Activated naive CD8-positive, alpha-beta T cell (primary cell): ENCODE measurements around the gene CLEC3B.
A peak's percentile ranks its signal among the peaks of the same experiment; 100 is the strongest.
"Not testable (repeated sequence)": the region's sequence is repeated elsewhere in the genome, so short reads cannot be mapped to it uniquely, and the experiment has no call there.

ENCODE experiments used
- H3K27ac Mint-ChIP-seq: one replicate; pipeline ENCODE4 v1.8.0; 2021; ENCODE audit warnings: mixed read lengths
- H3K27me3 Mint-ChIP-seq: one replicate; pipeline ENCODE4 v1.8.0; 2021; ENCODE audit warnings: mixed read lengths
- H3K36me3 Mint-ChIP-seq: one replicate; pipeline ENCODE4 v1.8.0; 2021; ENCODE audit warnings: mixed read lengths
- H3K4me1 Mint-ChIP-seq: one replicate; pipeline ENCODE4 v1.8.0; 2021; ENCODE audit warnings: low read depth, mixed read lengths
- H3K4me3 Mint-ChIP-seq: one replicate; pipeline ENCODE4 v1.8.0; 2021; ENCODE audit warnings: mild to moderate bottlenecking, mixed read lengths
- H3K9me3 Mint-ChIP-seq: one replicate; pipeline ENCODE4 v1.8.0; 2021; ENCODE audit warnings: low read depth, mixed read lengths

The CLEC3B gene

DNA sequence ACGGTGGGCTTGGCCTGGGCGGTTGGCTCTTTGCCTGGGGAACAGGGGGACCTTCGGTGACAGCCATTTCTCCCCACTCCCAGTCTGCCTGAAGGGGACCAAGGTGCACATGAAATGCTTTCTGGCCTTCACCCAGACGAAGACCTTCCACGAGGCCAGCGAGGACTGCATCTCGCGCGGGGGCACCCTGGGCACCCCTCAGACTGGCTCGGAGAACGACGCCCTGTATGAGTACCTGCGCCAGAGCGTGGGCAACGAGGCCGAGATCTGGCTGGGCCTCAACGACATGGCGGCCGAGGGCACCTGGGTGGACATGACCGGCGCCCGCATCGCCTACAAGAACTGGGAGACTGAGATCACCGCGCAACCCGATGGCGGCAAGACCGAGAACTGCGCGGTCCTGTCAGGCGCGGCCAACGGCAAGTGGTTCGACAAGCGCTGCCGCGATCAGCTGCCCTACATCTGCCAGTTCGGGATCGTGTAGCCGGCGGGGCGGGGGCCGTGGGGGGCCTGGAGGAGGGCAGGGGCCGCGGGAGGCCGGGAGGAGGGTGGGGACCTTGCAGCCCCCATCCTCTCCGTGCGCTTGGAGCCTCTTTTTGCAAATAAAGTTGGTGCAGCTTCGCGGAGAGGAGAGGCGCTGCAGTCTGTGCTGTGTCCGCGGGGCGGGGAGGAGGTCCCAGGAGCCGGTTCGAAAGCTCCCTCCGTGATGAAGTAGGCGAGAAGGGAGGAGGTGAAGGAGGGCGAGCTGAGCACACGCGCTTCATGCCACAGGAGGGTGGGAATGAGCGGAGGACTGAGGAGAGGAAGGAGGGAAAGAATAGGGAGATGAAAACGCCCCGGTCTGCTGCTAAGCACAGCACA is 9.6 kb downstream of the CLEC3B start:
- Mint-ChIP-seq H3K36me3 (no peaks in the 10 kb centered on the region), H3K27ac (no peak overlapping the region), H3K4me3 (peak overlapping the region; percentile 86), H3K27me3 (peaks cover 18% of the 10 kb centered on the region), H3K9me3 (no peaks in the 10 kb centered on the region), H3K4me1 (peaks cover 37% of the 10 kb centered on the region)

DNA sequence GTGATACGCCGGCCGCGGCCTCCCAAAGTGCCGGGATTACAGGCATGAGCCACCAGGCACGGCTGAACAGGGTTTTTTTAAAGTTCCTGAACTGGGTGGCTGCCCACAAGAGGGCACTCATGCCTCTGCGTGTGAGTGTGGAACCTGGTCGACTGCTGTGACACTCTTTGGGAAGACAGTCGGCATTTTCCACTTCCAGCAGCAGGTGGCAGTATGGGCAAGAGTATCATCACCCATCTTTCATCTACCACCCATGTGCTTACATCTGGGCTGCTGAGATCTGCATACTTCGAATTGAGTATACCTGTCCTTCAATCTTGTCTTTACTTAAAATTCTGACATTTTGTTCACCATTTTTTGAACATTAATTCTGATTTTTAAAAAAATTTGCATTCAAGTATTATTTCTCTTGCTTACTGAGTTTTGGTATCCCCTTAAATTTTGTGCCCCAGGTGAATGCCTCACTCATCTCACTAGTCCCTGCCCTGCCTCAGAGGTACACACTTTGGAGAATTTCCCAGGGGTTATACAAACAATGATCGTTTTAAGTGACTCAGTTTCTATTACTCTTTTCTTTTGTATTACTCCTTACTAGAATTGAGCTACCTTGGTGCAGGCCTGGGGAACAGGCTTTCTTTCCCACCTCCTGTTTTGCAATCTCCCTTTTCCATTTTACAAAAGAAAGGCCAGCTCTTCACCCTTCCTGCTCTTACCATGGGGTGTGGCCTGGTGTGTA is 11.8 kb downstream of the CLEC3B start:
- Mint-ChIP-seq H3K4me1 (peaks cover 50% of the 10 kb centered on the region), H3K27me3 (peaks cover 16% of the 10 kb centered on the region)

DNA sequence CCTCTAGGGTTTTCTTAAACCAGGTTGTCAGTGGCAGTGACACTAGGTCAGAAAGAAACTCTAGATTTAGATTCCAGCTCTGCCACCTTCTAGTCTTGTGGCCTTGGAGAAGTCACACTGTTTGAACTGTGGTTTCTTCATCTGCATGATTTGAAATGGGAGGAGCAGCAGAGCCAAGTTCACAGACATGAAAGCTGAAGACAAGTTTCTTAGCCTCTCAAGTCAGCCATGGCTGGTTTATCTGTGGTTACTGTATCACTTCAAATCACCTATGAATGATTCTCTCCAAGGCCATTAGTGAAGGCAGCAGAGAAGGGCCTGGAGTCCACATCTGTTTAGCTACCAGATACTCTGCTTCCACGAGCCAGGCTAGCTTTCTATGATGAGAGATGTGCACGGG is 15.6 kb downstream of the CLEC3B start:
- H3K9me3 Mint-ChIP-seq, result no peaks in the 10 kb centered on the region
- no peak overlapping the region for H3K27ac Mint-ChIP-seq
- H3K36me3 Mint-ChIP-seq, result no peaks in the 10 kb centered on the region
- H3K4me3 Mint-ChIP-seq, result no peak overlapping the region
- peaks cover 11% of the 10 kb centered on the region for H3K27me3 Mint-ChIP-seq
- H3K4me1 Mint-ChIP-seq, result peaks cover 27% of the 10 kb centered on the region

More for the DNA sequence above, 11.8 kb downstream of the CLEC3B start:
- no peaks in the 10 kb centered on the region for H3K9me3 Mint-ChIP-seq
- H3K36me3 Mint-ChIP-seq, result no peaks in the 10 kb centered on the region
- no peak overlapping the region for H3K27ac Mint-ChIP-seq
- H3K4me3 Mint-ChIP-seq, result peak overlapping the region; percentile 56

DNA sequence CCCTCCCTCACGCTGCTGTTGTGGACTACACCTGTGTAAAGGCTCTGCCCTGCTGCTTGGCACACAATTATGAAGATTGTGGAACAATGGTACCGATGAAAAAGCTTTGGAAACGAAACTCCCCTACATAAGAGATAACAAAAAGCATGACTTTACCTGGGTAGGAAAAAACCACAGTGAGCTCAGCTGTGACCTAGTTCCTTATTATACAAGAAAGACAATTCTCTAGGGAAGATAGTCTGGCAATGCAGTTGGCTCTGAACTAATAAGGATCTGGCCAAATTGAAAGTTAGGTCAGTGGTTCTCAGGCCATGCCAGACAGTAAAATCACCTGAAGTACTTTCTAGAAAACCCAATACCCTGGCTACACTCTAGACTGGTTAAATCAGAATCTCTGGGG is 16.1 kb downstream of the CLEC3B start:
- Mint-ChIP-seq H3K4me3 (no peak overlapping the region), H3K36me3 (no peaks in the 10 kb centered on the region), H3K27me3 (peaks cover 10% of the 10 kb centered on the region), H3K4me1 (peaks cover 24% of the 10 kb centered on the region), H3K27ac (no peak overlapping the region), H3K9me3 (no peaks in the 10 kb centered on the region)

DNA sequence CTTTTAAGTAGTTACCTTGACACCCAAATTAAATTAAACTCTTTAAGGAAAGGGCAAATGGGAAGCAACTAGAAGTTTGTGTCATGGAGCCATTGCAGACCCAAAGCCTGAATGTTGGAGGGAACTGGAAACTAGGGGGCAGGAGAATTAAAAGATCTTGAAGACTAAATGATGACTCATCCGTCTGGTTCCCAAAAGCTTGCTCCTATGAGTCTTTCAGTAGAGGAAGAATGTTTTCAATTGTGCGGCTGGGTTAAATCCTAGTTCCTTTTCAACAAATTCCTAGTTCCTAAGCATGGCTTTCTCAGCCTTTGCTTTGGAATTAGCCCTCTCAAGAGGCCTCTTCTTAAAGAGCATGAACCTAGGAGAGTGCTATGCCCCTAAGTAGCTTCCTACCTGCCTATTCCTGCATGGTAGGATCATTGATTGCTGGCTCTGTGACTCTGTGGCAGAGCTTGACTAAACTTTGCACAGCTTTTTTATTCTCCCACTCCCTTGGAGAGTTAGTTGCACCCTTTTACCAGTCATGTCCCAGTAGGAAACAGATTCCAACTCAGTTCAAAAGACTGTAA is 17.7 kb downstream of the CLEC3B start:
- no peaks in the 10 kb centered on the region for H3K9me3 Mint-ChIP-seq
- H3K27me3 Mint-ChIP-seq, result peaks cover 8% of the 10 kb centered on the region
- H3K36me3 Mint-ChIP-seq, result no peaks in the 10 kb centered on the region
- peaks cover 18% of the 10 kb centered on the region for H3K4me1 Mint-ChIP-seq
- H3K27ac Mint-ChIP-seq, result no peak overlapping the region
- no peak overlapping the region for H3K4me3 Mint-ChIP-seq

DNA sequence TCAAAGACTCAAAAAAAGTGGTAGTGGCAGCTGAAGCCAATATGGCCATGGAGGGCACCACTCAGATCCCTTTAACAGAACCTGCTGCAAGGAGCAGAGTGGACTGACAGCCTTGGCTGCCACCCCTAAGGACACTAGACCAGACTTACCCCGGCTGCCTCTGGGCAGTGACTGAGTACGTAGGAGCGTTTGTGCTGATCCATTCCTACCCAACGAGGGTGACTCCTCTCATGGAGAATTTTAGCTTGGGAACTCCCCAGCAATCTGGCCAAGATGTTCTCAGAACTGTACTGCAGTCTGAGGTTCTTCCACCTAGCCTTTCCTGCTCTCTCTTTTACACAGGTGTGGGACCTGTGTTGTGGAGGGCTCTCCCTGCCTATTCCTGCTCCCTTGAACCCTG is 22.1 kb downstream of the CLEC3B start:
- H3K4me1 Mint-ChIP-seq, result no peaks in the 10 kb centered on the region
- H3K36me3 Mint-ChIP-seq, result no peaks in the 10 kb centered on the region
- peak overlapping the region; percentile 1 for H3K27ac Mint-ChIP-seq
- H3K4me3 Mint-ChIP-seq, result no peak overlapping the region
- no peaks in the 10 kb centered on the region for H3K9me3 Mint-ChIP-seq
- H3K27me3 Mint-ChIP-seq, result peaks cover 11% of the 10 kb centered on the region

DNA sequence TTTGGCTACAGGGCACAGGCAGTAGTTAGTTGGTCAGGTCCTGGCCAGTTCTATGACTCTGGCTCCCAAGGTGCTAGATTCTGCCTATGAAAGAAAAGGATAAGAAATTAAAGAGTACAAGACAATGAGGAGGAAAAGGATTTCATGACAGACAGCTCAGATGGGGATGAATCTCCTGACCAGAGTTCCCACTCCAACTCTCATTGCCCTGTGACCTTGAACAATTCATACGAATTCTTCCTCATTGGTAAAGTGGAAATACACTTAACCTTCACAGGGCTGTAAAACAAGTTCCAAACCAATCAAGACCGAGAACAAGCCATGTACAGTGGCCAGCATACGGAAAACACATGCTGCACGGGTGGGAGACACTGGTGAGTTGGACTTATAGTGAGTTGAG is 23.7 kb downstream of the CLEC3B start:
- Mint-ChIP-seq H3K27ac (no peak overlapping the region), H3K9me3 (no peaks in the 10 kb centered on the region), H3K27me3 (peaks cover 11% of the 10 kb centered on the region), H3K4me3 (no peak overlapping the region), H3K4me1 (peaks cover 4% of the 10 kb centered on the region), H3K36me3 (no peaks in the 10 kb centered on the region)

DNA sequence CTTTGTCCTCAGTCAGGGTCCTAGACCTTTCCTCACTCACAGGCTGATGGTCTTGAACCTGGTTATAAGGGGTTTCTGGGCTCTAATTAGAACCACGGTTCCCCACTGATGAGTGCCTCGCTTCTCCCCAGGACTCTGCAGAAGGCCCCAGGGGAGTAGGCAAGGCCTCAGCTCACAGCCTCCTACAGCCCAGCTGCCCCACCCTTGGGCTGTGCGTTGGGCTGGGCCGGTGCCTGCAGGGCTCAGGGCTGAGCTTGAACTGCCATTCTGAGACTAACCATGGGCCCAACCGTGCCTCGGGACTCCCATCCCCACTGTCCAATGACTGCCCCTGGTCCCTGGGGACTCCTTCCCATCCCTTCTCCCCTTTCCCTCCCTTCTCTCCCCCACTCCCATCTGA is 25.6 kb downstream of the CLEC3B start:
- H3K36me3 Mint-ChIP-seq, result no peaks in the 10 kb centered on the region
- peaks cover 7% of the 10 kb centered on the region for H3K27me3 Mint-ChIP-seq

DNA sequence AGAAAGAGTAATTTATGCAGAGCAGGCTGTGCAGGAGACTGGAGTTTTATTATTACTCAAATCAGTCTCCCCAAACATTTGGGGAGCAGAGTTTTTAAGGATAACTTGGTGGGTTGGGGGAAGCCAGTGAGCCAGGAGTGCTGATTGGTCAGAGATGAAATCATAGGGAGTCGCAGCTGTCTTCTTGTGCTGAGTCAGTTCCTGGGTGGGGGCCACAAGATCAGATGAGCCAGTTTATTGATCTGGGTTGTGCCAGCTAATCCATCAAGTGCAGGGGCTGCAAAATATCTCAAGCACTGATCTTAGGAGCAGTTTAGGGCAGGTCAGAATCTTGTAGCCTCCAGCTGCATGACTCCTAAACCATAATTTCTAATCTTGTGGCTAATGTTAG is 27.7 kb downstream of the CLEC3B start:
- not testable (repeated sequence) for H3K9me3 Mint-ChIP-seq, H3K27me3 Mint-ChIP-seq, H3K4me3 Mint-ChIP-seq, H3K36me3 Mint-ChIP-seq, H3K27ac Mint-ChIP-seq
- H3K4me1 Mint-ChIP-seq, result peaks cover 14% of the 10 kb centered on the region

More for the DNA sequence above, 25.6 kb downstream of the CLEC3B start:
- H3K4me3 Mint-ChIP-seq, result no peak overlapping the region
- H3K4me1 Mint-ChIP-seq, result peaks cover 4% of the 10 kb centered on the region
- no peaks in the 10 kb centered on the region for H3K9me3 Mint-ChIP-seq
- no peak overlapping the region for H3K27ac Mint-ChIP-seq

DNA sequence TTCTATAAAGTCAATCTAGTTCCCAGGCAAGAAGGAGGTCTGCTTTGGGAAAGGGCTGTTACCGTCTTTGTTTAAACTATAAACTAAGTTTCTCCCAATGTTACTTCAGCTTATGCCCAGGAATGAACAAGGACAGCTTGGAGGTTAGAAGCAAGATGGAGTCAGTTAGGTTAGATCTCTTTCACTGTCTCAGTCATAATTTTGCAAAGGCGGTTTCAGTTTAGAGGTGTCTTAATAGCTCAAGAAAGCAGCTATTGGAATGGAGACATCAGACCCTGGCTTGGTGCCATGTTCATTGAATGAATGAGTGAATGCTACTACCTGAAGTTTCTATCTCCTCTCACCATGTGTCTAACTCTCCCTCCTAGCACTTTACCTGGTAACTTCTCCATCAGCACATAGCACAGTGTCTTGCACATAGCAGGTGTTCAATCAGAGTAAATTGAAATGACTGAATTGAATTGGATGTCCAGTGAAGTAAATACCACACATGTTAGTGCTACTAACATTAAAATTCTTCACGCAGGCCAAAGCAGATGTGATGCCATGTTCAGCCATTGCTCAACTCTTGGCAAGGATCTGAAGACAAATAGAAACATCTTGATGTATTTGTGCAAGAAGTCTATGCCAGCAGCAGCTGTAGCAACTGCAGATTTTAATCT is 28.2 kb downstream of the CLEC3B start:
- Mint-ChIP-seq H3K36me3 (no peaks in the 10 kb centered on the region), H3K27me3 (peaks cover 3% of the 10 kb centered on the region), H3K27ac (no peak overlapping the region), H3K9me3 (no peaks in the 10 kb centered on the region), H3K4me3 (no peak overlapping the region), H3K4me1 (peaks cover 14% of the 10 kb centered on the region)

DNA sequence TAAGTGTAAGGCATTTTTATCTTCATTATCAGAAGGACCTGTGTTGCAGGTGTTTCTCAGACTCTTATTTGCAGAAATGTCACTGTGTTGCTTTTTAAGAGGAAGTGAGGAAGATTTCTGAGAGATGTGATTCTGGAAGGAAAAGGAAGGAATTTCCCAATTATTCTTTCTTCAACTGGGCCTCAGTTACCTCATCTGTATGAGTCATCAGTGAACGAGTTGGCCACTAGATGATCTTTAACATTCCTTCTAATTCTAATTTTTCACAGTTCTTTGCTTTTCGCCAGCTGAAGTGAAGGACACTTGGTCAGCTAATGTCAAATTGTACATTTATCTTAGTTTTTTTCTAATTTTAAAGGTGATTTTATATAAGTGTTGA is 28.9 kb downstream of the CLEC3B start:
- no peak overlapping the region for H3K27ac Mint-ChIP-seq
- no peak overlapping the region for H3K4me3 Mint-ChIP-seq
- H3K4me1 Mint-ChIP-seq, result peaks cover 14% of the 10 kb centered on the region
- no peaks in the 10 kb centered on the region for H3K36me3 Mint-ChIP-seq
- peaks cover 2% of the 10 kb centered on the region for H3K27me3 Mint-ChIP-seq
- H3K9me3 Mint-ChIP-seq, result no peaks in the 10 kb centered on the region

DNA sequence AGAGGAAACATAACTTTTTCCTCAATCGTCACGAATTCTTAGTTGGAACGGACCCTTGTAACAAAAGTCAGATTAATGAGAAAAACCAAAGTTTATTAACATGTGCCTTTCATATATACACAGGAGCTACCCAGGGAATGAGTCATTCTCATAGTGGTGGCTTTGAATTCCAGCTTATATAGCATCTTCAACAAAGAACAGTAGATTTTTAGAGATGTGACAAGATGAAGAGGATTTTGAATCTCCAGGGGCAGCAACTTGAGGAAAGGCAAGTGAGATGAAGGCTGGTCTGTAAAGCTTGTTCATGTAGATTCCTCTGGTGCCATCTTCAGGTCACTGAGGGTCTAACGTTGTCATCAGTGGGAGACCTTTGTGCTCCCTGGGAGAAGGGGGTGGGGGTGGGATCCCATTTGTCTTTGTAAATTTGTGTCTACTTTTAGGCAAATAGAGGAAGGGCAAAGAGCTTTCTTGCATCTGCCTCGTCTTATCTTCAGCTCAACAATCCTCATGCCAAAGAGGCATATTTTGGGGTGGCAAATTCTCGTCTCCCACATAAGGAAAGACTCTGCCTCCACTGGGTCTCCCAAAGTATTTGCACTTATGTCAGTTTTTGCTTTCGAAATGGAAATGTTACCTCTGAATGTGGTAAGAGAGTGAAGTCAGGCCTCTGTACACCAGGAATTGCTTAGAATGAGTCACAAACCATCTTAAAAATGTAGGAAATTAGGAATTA is 29.5 kb downstream of the CLEC3B start:
- Mint-ChIP-seq H3K36me3 (no peaks in the 10 kb centered on the region), H3K9me3 (no peaks in the 10 kb centered on the region), H3K27me3 (peaks cover 2% of the 10 kb centered on the region), H3K27ac (no peak overlapping the region), H3K4me3 (no peak overlapping the region), H3K4me1 (peaks cover 14% of the 10 kb centered on the region)

DNA sequence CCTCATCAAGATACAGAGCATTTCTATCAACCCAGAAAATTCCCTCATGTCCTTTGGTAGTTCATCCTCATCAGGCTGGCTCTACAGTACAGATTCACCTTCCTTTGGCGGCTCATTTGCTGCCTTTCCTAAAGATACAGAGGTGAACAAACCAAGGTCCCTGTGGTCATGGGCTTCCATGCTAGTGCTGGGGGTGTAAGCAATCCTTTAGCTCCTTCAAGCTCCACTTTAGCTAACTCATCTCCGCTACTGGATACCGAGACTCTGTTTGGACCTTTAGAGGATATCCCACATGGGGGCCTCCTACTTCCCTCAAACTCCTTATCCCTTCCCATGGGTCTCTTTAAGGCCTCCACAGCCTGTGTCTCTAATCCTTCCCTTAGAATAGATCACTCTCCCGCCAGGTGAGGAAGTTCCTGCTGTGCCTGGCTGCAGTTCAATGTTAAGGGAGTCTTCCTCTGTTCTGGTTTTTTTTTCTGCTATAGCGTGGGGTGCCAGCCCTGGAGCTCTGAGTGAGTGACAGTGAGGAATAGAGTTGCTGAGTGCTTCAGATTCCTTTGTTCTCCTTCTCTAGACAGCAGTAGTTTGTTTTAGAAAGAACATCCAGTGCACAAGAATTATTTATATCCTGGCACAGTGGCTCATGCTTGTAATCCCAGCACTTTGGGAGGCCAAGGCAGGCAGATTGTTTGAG is 30.7 kb downstream of the CLEC3B start:
- Mint-ChIP-seq H3K4me1 (peaks cover 14% of the 10 kb centered on the region), H3K4me3 (no peak overlapping the region), H3K27ac (no peak overlapping the region), H3K9me3 (no peaks in the 10 kb centered on the region), H3K27me3 (peaks cover 2% of the 10 kb centered on the region), H3K36me3 (no peaks in the 10 kb centered on the region)

DNA sequence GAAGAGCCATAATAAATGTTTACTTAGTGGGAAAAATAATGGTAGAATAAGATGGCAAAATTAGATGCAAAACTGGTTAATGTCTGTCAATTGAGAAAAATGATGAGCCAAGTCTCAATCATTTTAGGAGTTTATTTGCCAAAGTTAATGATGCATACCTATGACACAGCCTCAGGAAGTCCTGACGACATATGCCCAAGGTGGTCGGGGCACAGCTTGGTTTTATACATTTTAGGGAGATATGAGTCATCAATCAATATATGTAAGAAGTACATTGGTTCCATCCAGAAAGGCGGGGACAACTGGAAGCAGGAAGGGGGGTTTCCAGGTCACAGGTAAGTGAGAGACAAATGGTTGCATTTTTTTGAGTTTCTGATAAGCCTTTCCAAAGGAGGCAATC is 31.5 kb downstream of the CLEC3B start:
- no peaks in the 10 kb centered on the region for H3K36me3 Mint-ChIP-seq
- no peaks in the 10 kb centered on the region for H3K9me3 Mint-ChIP-seq
- peaks cover 14% of the 10 kb centered on the region for H3K4me1 Mint-ChIP-seq
- no peak overlapping the region for H3K4me3 Mint-ChIP-seq
- no peak overlapping the region for H3K27ac Mint-ChIP-seq
- H3K27me3 Mint-ChIP-seq, result peaks cover 2% of the 10 kb centered on the region
